HepG2 (cell line): Measurements from ENCODE around the gene ZMIZ1. TPM values are rescaled to one million over a fixed set of nuclear protein-coding genes. Genes with fewer than 3 reads are reported as not detected.

Experiments
- ATAC-seq: fragments of 200-7000 bp; cut with Tn5 transposase; 3 replicates; pipeline ENCODE4 v1.9.1; 2020; ENCODE audit warnings: mild to moderate bottlenecking, moderate library complexity
- BruUV-seq: library from RNA; stranded (reverse); fragments of 400-500 nt; replicated peaks from 2 replicates; lab custom pipeline; 2021; lab: Mats Ljungman, UMichigan
- CTCF ChIA-PET: fragments of 300-600 bp; formaldehyde crosslinking; extraction: SDS; loops from one replicate; lab custom pipeline; 2021; ENCODE audit warnings: low total read pairs, inconsistent platforms, low intra/inter-chr PET ratio; lab: Yijun Ruan, JAX
- POLR2A ChIA-PET: fragments of 350-600 bp; sonication (Branson Sonifier 250); formaldehyde crosslinking; loops from one replicate; lab custom pipeline; 2020; ENCODE audit warnings: antibody characterized with exemption, inconsistent platforms; lab: Yijun Ruan, JAX
- DNase-seq: peaks from one replicate; pipeline ENCODE4 v3.0.0-alpha.2; 2015; ENCODE audit warnings: low spot score
- FAIRE-seq: peaks from 3 replicates; lab custom pipeline; 2011; peaks lifted over from hg19 to GRCh38; lab: Jason Lieb, UNC
- H2AFZ ChIP-seq: one replicate; pipeline ENCODE4 v1.6.1; 2011; ENCODE audit warnings: low read length, inconsistent platforms
- H3K27ac ChIP-seq: fragments of 300-600 bp; 3 replicates; pipeline ENCODE4 v1.8.0; 2011; ENCODE audit warnings: mixed run types, mild to moderate bottlenecking, mixed read lengths, low read length, inconsistent platforms; ENCODE audit not compliant: insufficient read depth; ENCODE audit errors: extremely low read length
- H3K27me3 ChIP-seq, 2 experiments: fragments of 200-600 bp in 1 of 2; 2 replicates in 1 of 2; 3 replicates in 1 of 2; pipeline versions ENCODE4 v1.6.0 to v1.8.0; 2011; ENCODE audit warnings: low read length in 2 of 2, mild to moderate bottlenecking in 2 of 2, moderate library complexity in 2 of 2, inconsistent platforms in 1 of 2; ENCODE audit not compliant: insufficient read depth in 2 of 2, control insufficient read depth in 1 of 2
- H3K36me3 ChIP-seq, 2 experiments: fragments of 200-600 bp in 1 of 2; replicated peaks in 1 of 2; 2 replicates in 1 of 2; 3 replicates in 1 of 2; pipeline versions ENCODE4 v1.5.1 to v1.8.0; 2011; ENCODE audit warnings: low read length in 2 of 2, inconsistent platforms in 1 of 2; ENCODE audit not compliant: insufficient read depth in 2 of 2, control insufficient read depth in 1 of 2
- H3K4me1 ChIP-seq: 2 replicates; pipeline ENCODE4 v1.5.1; 2012; ENCODE audit warnings: low read length, inconsistent platforms; ENCODE audit not compliant: insufficient read depth
- H3K4me2 ChIP-seq: 2 replicates; pipeline ENCODE4 v1.6.0; 2011; ENCODE audit warnings: low read depth, low read length, inconsistent platforms
- H3K4me3 ChIP-seq, 3 experiments: fragments of 200-600 bp in 1 of 3; sonication (generic), shearing (Covaris generic) in 1 of 3; replicated peaks in 1 of 3; 2 replicates each; pipeline ENCODE4 v1.5.1; 2011 to 2016; ENCODE audit warnings: low read length in 3 of 3, inconsistent platforms in 2 of 3, low read depth in 2 of 3, mild to moderate bottlenecking in 2 of 3, control low read depth in 1 of 3, mixed read lengths in 1 of 3; ENCODE audit not compliant: insufficient read depth in 1 of 3
- H3K79me2 ChIP-seq: one replicate; pipeline ENCODE4 v1.6.1; 2011; ENCODE audit warnings: low read length, inconsistent platforms; ENCODE audit not compliant: insufficient read depth
- H3K9ac ChIP-seq: 2 replicates; pipeline ENCODE4 v1.6.0; 2011; ENCODE audit warnings: mild to moderate bottlenecking, low read depth, low read length, inconsistent platforms; ENCODE audit not compliant: insufficient read depth
- H3K9me3 ChIP-seq: 2 replicates; pipeline ENCODE4 v1.5.1; 2012; ENCODE audit warnings: mild to moderate bottlenecking, low read length
- H4K20me1 ChIP-seq: 2 replicates; pipeline ENCODE4 v1.6.0; 2011; ENCODE audit warnings: inconsistent platforms, mild to moderate bottlenecking, low read length, moderate library complexity; ENCODE audit not compliant: insufficient read depth
- ATF7-NPFF ChIP-seq: sonication (generic); formaldehyde crosslinking; IDR thresholded peaks from 2 replicates; pipeline ENCODE4 v1.8.1; 2023; ENCODE audit warnings: mild to moderate bottlenecking, low read depth, missing genetic modification reagents, moderate library complexity
- ZNF687 ChIP-seq: sonication (generic); formaldehyde crosslinking; IDR thresholded peaks from 2 replicates; pipeline ENCODE4 v1.5.1; 2020; ENCODE audit warnings: mild to moderate bottlenecking, missing genetic modification reagents, moderate library complexity
- WGBS: methylation state at CpG from one replicate; pipeline ENCODE4 v1.1.6; 2017; ENCODE audit warnings: low lambda C conversion rate; 5-methylcytosine and 5-hydroxymethylcytosine counted together
- in situ Hi-C: cut with HindIII; loops from 2 replicates; pipeline ENCODE4 v1.10.0; 2017; ENCODE audit warnings: low pct_unique_long_range_greater_than_20kb; ENCODE audit not compliant: extremely low pct_ligation_motif_present
- intact Hi-C: fragments of 100-400 bp; cut with micrococcal nuclease; formaldehyde crosslinking; loops from one replicate; pipeline ENCODE4 v1.10.0; 2022; ENCODE audit not compliant: unreplicated experiment
- polyA plus RNA-seq, 8 experiments: library from polyadenylated mRNA; depleted of rRNA in 3 of 8; stranded (reverse) in 7 of 8; unstranded in 1 of 8; fragments of >200 nt; fragmentation: Illumina TruSeq in 4 of 8; extraction: Trizol in 4 of 8; gene quantifications; 2 replicates each; pipeline versions ENCODE4 v1.2.1 to v1.2.3, GENCODE V29; 2011 to 2016; ENCODE audit warnings: low read depth in 4 of 8, missing spikeins in 1 of 8, mixed read lengths in 1 of 8; ENCODE audit not compliant: insufficient read depth in 1 of 8
- total RNA-seq, 5 experiments: library from RNA; depleted of rRNA; stranded (reverse); fragments of >200 nt; fragmentation: Illumina TruSeq; extraction: Trizol; gene quantifications; 2 replicates each; pipeline ENCODE4 v1.2.3, GENCODE V29; 2016; ENCODE audit warnings: low read depth in 1 of 5

ZMIZ1 gene
- total and polyA plus RNA-seq, 2 of the 13 experiments (the other 11 are each of a cell fraction or from before 2014, with no cell fraction given) = 5.3 to 10.2 TPM

GRCh38 chr10:79149345-79149661 lies 80.5 kb downstream of the ZMIZ1 start:
- TF ChIP-seq ATF7-NPFF (CRISPR knock-in tag) (no peak), ZNF687 (CRISPR knock-in tag) (0 out of 2 replicates have a peak, but pooled peaks have one; percentile 33)
- Histone ChIP-seq H4K20me1 (peaks cover 11% of the 10 kb centered on the region), H3K9me3 (no peaks in the 10 kb centered on the region), H2AFZ (no peak overlapping the region), H3K36me3 (peaks cover 28 to 68% of the 10 kb centered on the region in 2 experiments), H3K4me1 (peaks cover 61% of the 10 kb centered on the region), H3K79me2 (peaks cover 2% of the 10 kb centered on the region), H3K9ac (no peak overlapping the region), H3K4me3 (no peak overlapping the region), H3K27ac (peak overlapping the region; percentile 6), H3K4me2 (no peak overlapping the region), H3K27me3 (no peaks in the 10 kb centered on the region)
- ATAC-seq (no peak; the same call in 1 of the 3 replicates), DNase-seq (no peak), FAIRE-seq (no peak)
- in situ Hi-C loops (no loop called here), intact Hi-C loops (no loop called here)
- no CpG with 5 or more reads among the region's 3 CpGs for WGBS
- ChIA-PET POLR2A (interaction anchor here (2.2 kb wide), 1 partner anchor 8 kb away, joined by 8 read pairs; no protein-coding TSS in a partner anchor), CTCF (no interaction called here)
- no TSS peak for BruUV-seq
